Choroid plexus epithelial cell (primary cell): ENCODE results near the gene HPS4.
"Not testable (repeated sequence)": the region's sequence is repeated elsewhere in the genome, so short reads cannot be mapped to it uniquely, and the experiment has no call there.

ENCODE experiments used
- DNase-seq: peaks from one replicate; pipeline ENCODE4 v3.0.0-alpha.2; 2010; ENCODE audit warnings: low read depth
- H3K4me3 ChIP-seq: 2 replicates; pipeline ENCODE4 v1.5.1; 2011; ENCODE audit warnings: low read depth, mild to moderate bottlenecking, control low read depth, low read length, moderate library complexity
- CTCF ChIP-seq: conservative IDR thresholded peaks from 2 replicates; pipeline ENCODE4 v1.5.1; 2011; ENCODE audit warnings: low read depth, mild to moderate bottlenecking, control low read depth, inconsistent platforms, low read length, moderate library complexity

Gene HPS4

GRCh38 chr22:26444777-26445176, 38.8 kb downstream of the HPS4 start:
- no peak overlapping the region for H3K4me3 ChIP-seq
- no peak for TF ChIP-seq CTCF
- no peak for DNase-seq

- no peak for TF ChIP-seq CTCF
Observed at GRCh38 chr22:26443901-26444690, 39.5 kb downstream of the HPS4 start.

GRCh38 chr22:26442086-26442756, 41.4 kb downstream of the HPS4 start:
- no peak overlapping the region for H3K4me3 ChIP-seq
- no peak for DNase-seq

More at GRCh38 chr22:26443901-26444690, 39.5 kb downstream of the HPS4 start:
- no peak for DNase-seq
- no peak overlapping the region for H3K4me3 ChIP-seq

GRCh38 chr22:26439559-26439958, 44.0 kb downstream of the HPS4 start:
- no peak overlapping the region for H3K4me3 ChIP-seq
- no peak for TF ChIP-seq CTCF
- no peak for DNase-seq

More at GRCh38 chr22:26442086-26442756, 41.4 kb downstream of the HPS4 start:
- TF ChIP-seq CTCF = no peak

GRCh38 chr22:26438776-26439175, 44.8 kb downstream of the HPS4 start:
- DNase-seq, H3K4me3 ChIP-seq: not testable (repeated sequence)

- no peak for DNase-seq
- no peak overlapping the region for H3K4me3 ChIP-seq
- TF ChIP-seq CTCF = no peak
Observed at GRCh38 chr22:26437694-26438392, 45.7 kb downstream of the HPS4 start.

GRCh38 chr22:26436903-26437515, 46.6 kb downstream of the HPS4 start:
- no peak for DNase-seq
- no peak overlapping the region for H3K4me3 ChIP-seq
- no peak for TF ChIP-seq CTCF
